HG03039 (cell line): ENCODE measurements around the gene FKBP14.

Experiments used
- ATAC-seq: cut with Tn5 transposase; IDR thresholded peaks from one replicate; pipeline ENCODE4 v1.9.1; 2021; ENCODE audit warnings: mild to moderate bottlenecking, moderate library complexity; ENCODE audit not compliant: unreplicated experiment

The FKBP14 gene, protein sequence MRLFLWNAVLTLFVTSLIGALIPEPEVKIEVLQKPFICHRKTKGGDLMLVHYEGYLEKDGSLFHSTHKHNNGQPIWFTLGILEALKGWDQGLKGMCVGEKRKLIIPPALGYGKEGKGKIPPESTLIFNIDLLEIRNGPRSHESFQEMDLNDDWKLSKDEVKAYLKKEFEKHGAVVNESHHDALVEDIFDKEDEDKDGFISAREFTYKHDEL

DNA sequence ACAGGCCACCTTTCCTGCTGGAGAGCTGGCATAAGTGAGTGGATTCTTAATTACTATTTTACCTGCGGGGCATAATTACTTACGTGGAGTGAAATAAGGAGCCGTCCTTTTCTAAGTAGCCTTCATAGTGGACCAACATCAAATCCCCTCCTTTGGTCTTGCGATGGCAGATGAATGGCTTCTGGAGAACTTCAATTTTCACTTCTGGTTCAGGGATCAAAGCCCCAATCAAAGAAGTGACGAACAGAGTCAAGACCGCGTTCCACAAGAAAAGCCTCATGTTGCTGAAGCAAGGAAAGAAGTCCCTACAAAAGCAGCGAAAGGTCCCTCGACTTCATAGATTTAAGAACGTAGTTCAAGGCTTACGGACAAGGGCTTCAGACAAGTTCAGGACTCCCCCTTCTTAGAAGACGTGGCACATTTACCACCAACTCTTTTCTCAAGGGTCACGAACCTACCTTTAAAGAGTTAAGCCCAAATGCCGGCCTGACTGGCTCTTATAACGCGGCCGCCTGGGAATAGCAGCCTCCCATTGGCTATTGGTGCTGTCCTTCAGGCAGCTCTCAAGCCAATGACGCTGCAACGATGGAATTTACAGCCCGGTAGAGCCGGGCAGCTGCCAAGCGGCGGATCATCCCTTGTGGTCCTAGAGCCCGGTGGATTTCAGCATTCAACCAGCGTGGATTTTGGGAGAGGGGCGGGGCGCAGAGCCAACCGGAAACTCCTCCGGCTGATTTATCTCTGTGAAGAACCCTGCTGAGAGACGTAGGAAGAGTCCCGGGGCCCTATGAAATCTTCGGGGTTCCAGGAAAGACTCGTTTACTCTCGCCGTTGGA is at the start of gene FKBP14:
TSS of gene FKBP14 (minus strand) at position 474 of the 836 bp plus-strand sequence. CDS start at position 280, 194 bp downstream.
- peak; percentile 75 for ATAC-seq

DNA sequence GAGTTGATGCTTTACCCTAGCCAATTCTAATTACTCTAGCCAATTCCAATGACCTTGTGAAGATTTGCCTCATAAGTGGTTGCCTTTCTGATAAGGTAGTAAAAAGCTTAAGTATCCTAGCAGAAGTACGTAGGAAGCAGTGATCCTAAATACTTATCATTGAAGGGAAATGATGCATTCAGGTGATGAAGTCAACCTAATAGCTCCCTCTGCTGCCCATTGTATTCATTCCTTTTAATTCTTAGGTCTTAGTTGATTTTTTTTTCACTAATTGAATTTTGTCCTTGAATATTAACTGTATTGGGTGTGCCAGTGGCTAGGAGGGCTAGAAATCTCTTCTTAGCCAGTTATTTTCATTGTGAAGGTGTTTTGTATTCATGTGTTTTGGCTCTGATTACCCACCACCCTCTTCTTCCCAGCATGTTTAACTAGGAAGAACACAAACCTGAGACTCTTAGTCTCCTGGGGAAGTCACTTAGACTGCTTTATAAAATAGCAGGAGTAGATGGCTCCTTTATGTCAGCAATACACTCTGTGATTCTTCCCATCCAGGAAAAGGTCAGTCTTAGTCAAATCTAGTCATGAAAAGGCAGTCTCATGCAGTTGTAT is 48.0 kb upstream of the FKBP14 start:
- ATAC-seq = no peak

DNA sequence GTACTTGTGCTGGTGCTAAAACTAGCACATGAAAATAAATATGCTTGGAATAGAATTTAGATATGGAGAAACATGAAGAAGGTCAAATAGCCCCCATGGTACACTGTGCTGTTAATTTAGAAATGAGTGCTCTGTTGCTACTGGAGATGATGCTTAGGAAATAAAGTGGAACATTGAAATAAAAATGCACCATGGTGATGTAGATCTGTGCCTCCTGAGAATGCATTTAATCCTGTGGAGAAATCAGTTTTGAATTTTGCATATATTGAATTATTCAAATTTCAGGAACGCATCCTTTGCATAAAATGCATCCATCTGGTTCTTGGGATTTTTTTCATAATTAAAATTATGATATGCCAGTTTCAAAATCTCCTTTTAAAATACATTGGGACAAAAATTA is 46.2 kb upstream of the FKBP14 start:
- ATAC-seq = no peak

DNA sequence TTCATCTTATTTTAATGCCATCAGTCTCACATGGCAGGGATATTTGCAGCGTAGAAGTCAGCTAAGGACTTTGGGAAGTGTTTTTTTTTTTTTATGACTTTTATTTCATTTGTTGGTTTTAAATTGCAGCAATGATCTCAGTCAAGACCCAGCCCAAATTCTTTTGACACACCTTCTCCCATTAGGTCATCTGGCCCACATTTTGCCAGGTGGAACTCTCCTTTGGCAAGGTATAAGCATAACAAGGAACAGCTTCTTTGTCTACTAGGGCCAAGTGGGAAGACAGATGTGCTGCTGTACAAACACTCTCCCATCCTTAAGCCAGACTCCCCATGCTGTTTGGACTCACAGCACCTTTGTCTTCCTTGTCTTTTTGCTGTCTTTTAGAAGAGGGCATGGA is 43.5 kb upstream of the FKBP14 start:
- no peak for ATAC-seq

DNA sequence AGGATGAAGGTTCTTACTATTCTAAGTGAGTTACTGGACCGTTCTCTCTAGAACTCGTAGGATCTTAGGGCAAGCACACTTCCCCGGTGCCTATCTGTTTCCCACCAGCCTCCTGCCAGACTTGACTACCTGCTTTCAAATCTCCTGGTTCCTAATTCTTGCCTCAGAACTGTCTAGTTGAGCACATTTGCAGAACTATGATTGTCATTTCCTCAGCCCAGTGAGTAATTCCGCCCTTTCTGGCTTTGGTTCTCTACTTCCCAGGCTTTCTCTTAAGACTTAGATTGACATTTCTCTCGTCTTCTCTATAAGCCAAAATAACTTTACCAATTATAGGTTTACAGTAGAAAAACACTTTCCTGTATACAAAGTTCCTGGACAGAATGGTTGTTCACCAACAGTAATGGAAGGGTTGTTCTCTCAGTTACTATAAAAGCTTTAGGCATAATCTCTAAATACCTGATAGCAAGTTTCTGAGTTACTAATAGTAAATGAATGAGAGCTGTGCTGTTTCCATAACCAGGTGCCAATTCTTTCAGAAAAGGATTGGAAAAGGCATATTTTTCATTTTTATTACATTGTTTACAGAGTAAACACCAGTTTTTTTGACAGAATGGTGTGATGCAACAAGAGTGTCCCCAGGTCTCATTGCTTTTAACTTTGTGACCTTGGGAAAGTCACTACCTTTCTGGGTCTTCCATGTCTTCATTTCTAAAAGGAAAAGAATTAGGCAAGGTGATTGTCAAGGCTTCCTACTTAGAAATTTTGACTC is 42.8 kb upstream of the FKBP14 start:
- ATAC-seq = no peak

DNA sequence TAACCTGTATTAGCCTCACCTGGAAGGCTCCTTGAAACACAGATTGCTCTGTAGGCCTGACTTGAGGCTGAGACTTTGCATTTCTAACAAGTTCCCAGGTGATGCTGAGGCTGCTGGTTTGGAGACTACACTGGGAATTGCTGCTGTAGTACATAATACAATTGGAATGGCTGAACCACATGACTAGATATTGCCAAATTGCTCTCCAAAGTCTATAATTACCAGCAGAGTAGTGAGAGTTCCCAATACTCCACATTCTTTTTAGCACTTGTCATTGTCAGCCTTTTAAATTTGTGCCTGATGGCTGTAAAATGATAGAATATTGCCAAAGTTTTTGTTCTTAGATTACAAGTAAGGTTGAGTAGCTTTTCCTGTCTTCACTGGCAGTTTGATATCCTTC is 41.6 kb upstream of the FKBP14 start:
- no peak for ATAC-seq

DNA sequence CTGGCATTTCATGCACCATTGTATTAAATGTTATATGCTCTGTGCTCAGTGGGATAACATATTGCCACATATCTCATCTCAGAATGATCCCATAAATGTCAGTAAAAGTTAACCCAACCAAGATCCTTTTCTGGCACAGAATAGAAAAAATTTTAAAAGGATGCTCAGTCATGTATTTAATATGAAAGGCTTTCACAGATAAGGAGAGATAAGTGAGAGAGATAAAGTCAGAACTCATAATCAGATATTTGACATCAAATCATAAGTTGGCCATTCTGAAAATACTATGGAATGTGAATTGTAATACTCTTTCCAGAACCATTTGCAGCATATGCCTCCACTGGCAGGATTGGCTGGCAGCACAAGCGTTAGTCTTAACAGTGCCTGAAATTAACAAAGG is 40.2 kb upstream of the FKBP14 start:
- ATAC-seq = no peak

DNA sequence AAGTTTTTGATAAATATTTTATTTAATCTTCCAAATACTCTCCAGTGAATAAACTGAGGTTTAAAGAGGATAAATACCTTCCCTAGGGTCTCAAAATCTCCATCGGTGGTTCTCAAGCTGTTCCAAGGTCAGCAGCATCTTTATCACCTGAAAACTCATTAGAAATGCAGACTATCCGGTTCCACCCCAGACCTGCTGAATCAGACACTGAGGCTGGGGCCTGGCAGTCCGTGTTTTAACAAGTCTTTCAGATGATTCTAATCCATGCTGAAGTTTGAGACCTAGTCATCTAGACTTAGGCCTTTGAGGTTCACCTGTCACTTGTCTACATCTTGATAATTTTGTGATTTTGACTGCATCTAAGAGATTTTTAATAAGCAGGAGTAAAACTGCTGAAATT is 39.2 kb upstream of the FKBP14 start:
- ATAC-seq = no peak

DNA sequence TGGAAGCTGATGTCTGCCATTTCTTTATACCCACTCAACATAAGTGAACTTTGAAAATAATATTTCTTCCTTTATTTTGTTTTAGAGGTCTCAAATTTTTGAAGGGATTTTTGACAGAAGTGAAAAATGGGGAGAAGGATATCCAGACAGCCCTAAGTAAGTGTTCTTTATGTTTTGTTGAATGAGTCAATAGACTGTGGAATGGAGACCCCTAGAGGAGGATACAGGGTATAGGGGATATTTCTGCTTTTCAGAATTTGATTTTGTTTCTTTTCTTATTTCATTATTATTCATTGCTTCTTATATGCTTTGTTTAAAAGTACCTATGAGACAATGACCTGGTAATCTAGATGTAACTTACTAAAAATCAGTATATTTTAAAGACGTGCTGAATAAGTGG is 36.1 kb upstream of the FKBP14 start:
- no peak for ATAC-seq

DNA sequence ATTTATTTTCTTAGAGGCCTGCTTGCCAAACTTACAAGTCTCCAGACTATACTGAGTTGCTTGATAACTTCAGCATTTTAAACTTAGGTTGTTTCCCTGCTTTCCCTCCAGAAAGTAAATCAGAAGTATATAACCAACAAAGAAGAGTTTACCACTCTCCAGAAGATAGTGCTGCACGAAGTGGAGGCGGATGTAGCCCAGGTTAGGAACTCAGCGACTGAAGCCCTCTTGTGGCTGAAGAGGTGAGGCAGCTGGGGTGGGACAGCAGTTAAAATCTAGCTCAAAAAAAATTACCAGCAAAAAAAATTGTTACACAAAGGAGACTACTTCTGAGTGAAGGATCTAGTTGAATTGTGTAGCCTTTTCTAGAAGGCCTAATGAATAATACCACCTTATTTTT is 35.3 kb upstream of the FKBP14 start:
- ATAC-seq = peak; percentile 67

DNA sequence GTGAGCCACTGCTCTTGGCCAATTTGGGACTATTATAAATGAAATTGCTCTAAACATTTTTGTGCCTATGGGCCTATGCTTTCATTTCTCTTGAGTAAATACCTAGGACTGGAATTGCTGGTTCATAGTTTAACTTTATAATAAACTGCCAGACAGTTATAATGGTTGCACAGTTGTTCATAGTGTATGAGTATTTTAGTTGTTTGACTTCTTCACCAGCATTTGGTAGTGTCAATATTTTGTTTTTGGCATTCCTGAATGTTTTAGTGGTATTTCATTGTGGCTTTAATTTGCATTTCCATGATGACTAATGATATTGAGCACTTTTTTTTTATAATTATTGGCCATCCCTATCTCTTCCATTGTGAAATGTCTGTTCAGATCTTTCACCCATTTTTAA is 31.2 kb upstream of the FKBP14 start:
- ATAC-seq = no peak

DNA sequence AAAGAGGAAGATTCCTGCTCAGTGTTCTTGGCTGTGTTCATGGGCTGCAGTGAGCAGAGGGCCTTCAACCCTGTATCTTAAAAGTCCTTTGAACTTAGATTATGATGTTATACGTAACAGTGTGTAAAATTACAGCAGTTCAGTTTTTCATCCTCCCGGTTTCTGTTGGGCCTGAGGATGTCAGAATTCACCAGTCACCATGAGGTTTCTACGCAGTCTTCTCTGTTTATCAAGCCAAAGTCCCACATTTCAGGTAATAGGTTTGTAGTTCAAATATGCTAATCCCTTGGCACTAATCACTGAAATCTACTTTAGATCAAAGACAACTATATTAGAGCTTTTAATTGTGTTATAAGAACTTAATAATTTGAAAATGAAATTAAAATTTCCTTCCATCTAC is 26.6 kb upstream of the FKBP14 start:
- no peak for ATAC-seq

DNA sequence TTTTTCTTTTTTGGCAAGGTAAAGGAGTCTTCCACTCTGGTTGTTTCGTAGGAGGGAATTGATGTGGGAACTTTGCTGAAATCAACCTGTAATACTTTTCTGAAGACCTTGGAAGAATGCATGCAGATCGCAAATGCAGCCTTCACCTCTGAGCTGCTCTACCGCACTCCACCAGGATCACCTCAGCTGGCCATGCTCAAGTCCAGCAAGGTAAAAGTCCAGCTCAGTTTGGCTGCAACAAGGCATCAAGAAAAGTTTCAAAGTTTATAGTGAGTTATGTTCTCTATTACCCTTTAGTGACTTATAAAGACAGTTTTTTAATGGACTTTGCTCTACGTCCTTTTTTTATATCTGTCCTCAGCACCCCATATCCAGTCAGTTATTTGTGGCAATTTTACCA is 22.7 kb upstream of the FKBP14 start:
- ATAC-seq = no peak

DNA sequence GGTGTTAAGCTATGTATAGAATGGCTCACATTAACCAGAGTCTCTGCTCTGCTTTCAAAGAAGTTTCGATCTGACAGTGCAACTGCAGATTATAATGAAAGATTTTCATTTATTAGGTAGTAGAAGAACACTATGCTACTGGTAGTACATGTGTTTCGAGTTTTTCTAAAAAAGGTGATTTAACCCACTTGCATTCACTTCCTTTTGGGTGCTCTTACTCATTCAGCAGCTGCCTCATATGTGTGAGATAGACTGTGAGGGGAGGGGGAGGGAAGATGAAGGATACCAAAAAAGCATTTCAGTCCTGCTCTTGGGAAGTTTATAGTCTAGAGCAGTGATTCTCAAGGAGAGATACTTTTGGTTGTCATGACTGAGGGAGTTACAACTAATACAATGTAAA is 22.1 kb upstream of the FKBP14 start:
- ATAC-seq = no peak

DNA sequence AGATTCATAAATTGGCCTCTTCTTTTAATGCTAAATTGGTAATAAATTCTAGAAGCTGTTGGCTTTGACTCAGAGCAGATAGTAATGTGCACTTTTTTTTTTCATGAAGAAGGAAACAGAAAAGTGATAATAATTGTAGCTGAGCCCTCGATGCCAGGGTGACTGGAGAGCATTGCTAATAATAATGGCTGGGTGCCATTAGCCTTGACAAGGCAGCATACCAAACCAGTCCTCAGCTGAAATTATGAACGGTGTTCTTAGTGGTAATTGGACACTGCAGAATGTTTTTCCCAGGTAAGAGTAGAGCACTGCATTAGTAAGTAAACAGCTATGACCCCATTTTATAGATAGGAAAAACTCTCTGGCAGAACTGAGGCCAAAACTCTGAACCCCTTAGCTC is 20.6 kb upstream of the FKBP14 start:
- ATAC-seq = no peak

DNA sequence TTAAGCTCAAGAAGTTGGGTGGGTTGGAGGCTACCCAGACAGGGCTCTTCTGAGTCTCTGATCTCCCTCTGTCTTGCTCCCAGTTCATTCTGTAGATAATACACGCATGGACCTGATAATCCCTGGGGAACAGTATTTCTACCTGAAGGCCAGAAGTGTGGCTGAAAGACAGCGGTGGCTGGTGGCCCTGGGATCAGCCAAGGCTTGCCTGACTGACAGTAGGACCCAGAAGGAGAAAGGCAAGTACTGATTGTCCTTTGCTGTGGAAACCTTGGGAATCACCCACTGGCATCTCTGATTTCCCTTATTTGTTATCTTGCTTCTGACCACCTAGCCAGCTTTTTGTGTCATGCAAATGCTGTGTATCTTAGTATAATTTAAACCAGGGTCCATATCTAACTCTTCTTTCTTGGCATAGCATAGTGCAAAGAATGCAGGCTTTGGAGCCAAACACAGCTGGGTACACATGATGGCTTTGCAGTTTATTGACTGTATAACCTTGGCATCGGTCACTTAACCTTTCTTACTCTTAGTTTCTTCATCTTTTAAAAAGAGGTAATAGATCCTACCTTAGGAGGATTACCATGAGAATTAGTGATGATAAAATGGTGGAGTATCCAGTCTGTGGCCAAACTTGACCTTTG is 19.7 kb upstream of the FKBP14 start:
- ATAC-seq = no peak

DNA sequence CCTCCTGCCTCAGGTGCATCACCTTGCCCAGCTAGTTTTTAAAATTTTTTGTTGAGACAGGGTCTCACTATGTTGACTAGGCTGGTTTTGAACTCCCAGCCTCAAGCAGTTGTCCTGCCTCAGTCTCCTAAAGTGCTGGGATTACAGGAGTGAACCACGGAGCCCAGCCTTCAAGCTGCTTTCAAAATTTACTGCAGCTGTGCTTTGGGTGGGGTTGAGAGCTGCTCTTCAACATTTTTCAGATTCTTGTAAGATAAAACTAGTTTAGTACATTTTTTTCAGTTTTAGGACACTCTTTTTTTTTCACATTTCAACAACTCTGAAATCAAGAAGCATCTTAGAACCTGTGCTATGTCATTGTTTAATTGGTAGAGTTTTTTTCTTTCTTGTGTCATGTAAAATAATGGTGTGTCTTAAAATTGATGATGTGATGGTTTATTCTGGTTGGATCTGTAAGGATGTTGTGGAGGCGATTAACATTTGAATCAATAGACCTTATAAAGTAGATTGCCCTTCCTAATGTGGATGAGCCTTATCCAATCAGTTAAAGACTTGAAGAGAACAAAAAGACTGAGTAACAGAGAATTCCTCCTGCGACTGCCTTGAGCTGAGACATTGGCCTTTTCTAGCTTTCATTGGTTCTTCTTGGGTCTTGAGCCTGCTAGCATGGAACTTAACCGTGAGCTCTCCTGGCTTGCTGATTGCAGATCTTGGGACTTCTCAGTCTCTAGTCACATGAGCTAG is 15.2 kb upstream of the FKBP14 start:
- ATAC-seq = no peak

DNA sequence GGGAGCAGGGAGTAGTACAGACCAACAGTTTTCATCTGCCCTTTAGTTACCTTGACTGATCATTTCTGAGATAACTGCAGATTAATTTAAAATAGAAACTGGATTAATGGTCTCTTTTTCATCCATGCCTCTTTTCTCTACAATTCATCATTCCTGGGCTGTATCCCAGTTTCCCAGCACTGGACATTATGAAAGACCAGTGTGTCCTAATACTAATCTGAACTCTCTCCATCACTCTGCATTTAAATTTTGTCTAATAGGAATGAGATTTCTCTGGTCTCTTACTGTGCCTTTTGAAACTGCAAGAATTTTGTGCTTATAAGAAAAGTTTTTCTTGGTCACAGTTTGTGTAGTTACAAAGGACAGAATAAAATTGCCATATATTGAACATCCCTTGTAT is 14.4 kb upstream of the FKBP14 start:
- ATAC-seq = no peak

DNA sequence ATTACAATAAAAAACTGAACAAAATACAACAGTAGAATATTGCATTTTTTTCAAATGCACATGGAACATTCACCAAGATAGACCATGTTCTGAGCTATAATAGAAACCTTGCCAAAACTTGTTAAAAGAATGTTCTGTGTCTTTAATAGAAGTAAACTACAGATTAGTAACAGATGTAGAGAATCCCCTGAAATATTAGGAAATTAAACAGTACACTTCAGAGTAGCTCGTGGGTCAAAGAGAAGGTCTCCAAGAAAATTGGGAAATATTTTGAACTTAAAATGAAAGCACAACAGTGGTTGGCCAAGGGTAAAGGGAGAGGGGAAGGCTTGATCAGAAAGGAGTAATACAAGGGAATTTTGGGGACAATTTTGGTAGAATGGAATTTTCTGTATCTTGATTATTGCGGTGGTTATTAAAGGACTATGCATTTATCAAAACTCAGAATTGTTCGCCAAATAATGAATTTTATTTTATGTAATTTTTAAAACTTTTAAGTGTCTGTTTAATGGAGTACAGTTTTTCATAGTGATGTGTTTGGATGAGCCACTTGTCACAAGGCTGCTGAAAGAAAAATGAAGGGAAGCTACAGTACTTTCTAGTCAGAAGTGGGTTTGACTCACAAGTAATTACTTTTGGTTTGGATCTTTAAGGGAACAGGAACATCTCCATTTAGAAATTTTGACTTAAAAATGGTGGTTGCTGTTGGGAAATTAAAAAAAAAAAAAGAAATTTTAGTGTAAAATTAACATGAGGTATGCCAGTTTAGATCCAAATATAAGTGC is 11.9 kb upstream of the FKBP14 start:
- no peak for ATAC-seq
